GM12874 (cell line): ENCODE results near the gene SRSF2.

Experiments
- CTCF ChIP-seq: IDR thresholded peaks from 2 replicates; pipeline ENCODE4 v1.5.1; 2011; ENCODE audit warnings: low read depth, mild to moderate bottlenecking, control low read depth, low read length, moderate library complexity; ENCODE audit not compliant: insufficient read depth

Gene SRSF2

GRCh38 chr17:76737082-76737675 lies at the start of gene SRSF2:
Gene SRSF2, minus strand, starts transcription at chr17:76737331. Its CDS starts 171 bp downstream, at chr17:76737160.
- TF ChIP-seq CTCF, result no peak

- no peak for TF ChIP-seq CTCF
Measured at GRCh38 chr17:76784926-76785325, 47.8 kb upstream of the SRSF2 start.

- no peak for TF ChIP-seq CTCF
Measured at GRCh38 chr17:76783146-76783545, 46.0 kb upstream of the SRSF2 start.

- TF ChIP-seq CTCF, result no peak
Measured at GRCh38 chr17:76781056-76781982, 44.2 kb upstream of the SRSF2 start.

- TF ChIP-seq CTCF, result no peak
Measured at GRCh38 chr17:76775021-76775600, 38.0 kb upstream of the SRSF2 start.

GRCh38 chr17:76772842-76773525 lies 35.9 kb upstream of the SRSF2 start:
- TF ChIP-seq CTCF, result no peak

- TF ChIP-seq CTCF, result no peak
Measured at GRCh38 chr17:76758570-76758969, 21.4 kb upstream of the SRSF2 start.
